ENCODE data around the gene POLRMT.

The POLRMT gene

DNA sequence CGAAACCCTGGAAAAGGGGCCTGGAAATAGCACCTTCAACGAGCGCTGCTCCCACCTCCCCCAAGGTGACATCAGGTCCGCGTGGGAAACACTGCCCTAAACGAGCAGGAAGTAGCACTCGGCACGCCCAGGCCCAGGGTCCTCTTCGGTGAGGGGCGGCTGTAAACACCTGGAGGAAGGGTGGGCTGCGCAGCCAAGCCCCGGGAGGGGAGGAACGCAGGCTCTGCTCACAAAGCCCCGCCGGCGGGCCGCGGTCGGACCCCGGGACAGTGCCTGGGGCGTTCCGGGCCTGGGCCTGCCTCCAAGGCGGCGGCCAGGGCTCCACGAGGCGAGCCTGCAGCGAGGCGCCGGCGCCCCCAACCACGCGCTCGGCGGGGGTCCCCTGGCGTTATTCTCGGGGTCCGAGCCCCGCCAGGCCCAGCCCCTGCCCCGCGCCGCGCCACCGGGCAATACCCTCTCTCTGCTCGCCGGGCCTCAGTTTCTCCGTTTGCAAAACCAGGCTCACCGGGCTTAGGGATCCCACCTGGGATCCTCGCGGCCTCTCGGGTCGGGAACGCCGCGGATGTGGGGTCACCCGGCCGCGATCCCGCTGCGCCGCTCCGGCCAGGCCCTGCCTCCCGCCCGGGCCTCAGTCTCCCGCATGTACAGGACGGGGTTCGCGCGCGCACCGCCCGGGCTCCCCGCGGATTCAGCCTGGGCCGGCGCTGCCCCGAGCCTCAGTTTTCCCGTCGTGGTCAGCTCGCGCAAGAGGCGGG, 29.0 kb upstream of the POLRMT start (continued):
- no peak for TF ChIP-seq ZNF785 (tag by site-specific recombination; IDR thresholded peaks at IDR 0.05)
- TF ChIP-seq ZNF23 (tag by site-specific recombination; IDR thresholded peaks at IDR 0.05; ENCODE audit: borderline replicate concordance), result no peak
- no peak for TF ChIP-seq ZFP69B (tag by site-specific recombination; IDR thresholded peaks at IDR 0.05)
- no peak for TF ChIP-seq TRIM28 (IDR thresholded peaks at IDR 0.05; ENCODE audit: borderline replicate concordance, low read length)
- TF ChIP-seq, protein P1, sequence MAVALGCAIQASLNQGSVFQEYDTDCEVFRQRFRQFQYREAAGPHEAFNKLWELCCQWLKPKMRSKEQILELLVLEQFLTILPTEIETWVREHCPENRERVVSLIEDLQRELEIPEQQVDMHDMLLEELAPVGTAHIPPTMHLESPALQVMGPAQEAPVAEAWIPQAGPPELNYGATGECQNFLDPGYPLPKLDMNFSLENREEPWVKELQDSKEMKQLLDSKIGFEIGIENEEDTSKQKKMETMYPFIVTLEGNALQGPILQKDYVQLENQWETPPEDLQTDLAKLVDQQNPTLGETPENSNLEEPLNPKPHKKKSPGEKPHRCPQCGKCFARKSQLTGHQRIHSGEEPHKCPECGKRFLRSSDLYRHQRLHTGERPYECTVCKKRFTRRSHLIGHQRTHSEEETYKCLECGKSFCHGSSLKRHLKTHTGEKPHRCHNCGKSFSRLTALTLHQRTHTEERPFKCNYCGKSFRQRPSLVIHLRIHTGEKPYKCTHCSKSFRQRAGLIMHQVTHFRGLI (tag by site-specific recombination; IDR thresholded peaks at IDR 0.05), result no peak
- TF ChIP-seq, protein P2, sequence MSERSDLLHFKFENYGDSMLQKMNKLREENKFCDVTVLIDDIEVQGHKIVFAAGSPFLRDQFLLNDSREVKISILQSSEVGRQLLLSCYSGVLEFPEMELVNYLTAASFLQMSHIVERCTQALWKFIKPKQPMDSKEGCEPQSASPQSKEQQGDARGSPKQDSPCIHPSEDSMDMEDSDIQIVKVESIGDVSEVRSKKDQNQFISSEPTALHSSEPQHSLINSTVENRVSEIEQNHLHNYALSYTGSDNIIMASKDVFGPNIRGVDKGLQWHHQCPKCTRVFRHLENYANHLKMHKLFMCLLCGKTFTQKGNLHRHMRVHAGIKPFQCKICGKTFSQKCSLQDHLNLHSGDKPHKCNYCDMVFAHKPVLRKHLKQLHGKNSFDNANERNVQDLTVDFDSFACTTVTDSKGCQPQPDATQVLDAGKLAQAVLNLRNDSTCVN (tag by site-specific recombination; optimal IDR thresholded peaks at IDR 0.05), result peak; percentile 65
- peak; percentile 43; the same call in 1 of the 2 replicates for TF ChIP-seq ZNF76 (tag by site-specific recombination; IDR thresholded peaks at IDR 0.05; ENCODE audit: borderline replicate concordance, low read depth)
- no peak for TF ChIP-seq ZNF292 (tag by site-specific recombination; IDR thresholded peaks at IDR 0.05; ENCODE audit: borderline replicate concordance, low read depth)
- no peak for TF ChIP-seq TCF7L2 (IDR thresholded peaks at IDR 0.05; ENCODE audit: borderline replicate concordance, low read depth, low read length)
- TF ChIP-seq, protein P3, sequence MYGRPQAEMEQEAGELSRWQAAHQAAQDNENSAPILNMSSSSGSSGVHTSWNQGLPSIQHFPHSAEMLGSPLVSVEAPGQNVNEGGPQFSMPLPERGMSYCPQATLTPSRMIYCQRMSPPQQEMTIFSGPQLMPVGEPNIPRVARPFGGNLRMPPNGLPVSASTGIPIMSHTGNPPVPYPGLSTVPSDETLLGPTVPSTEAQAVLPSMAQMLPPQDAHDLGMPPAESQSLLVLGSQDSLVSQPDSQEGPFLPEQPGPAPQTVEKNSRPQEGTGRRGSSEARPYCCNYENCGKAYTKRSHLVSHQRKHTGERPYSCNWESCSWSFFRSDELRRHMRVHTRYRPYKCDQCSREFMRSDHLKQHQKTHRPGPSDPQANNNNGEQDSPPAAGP (tag by site-specific recombination; IDR thresholded peaks at IDR 0.05), result no peak
- no peak for TF ChIP-seq SETDB1 (IDR thresholded peaks at IDR 0.05; ENCODE audit: insufficient read length, low read length)
- peak; percentile 46; the same call in 1 of the 2 replicates for TF ChIP-seq KLF1 (tag by site-specific recombination; IDR thresholded peaks at IDR 0.05)
- no peak for TF ChIP-seq ZNF324 (tag by site-specific recombination; IDR thresholded peaks at IDR 0.05)
- TF ChIP-seq, protein P4, sequence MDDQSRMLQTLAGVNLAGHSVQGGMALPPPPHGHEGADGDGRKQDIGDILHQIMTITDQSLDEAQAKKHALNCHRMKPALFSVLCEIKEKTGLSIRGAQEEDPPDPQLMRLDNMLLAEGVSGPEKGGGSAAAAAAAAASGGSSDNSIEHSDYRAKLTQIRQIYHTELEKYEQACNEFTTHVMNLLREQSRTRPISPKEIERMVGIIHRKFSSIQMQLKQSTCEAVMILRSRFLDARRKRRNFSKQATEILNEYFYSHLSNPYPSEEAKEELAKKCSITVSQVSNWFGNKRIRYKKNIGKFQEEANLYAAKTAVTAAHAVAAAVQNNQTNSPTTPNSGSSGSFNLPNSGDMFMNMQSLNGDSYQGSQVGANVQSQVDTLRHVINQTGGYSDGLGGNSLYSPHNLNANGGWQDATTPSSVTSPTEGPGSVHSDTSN (CRISPR knock-in tag; IDR thresholded peaks at IDR 0.05), result no peak
- TF ChIP-seq, protein P5, sequence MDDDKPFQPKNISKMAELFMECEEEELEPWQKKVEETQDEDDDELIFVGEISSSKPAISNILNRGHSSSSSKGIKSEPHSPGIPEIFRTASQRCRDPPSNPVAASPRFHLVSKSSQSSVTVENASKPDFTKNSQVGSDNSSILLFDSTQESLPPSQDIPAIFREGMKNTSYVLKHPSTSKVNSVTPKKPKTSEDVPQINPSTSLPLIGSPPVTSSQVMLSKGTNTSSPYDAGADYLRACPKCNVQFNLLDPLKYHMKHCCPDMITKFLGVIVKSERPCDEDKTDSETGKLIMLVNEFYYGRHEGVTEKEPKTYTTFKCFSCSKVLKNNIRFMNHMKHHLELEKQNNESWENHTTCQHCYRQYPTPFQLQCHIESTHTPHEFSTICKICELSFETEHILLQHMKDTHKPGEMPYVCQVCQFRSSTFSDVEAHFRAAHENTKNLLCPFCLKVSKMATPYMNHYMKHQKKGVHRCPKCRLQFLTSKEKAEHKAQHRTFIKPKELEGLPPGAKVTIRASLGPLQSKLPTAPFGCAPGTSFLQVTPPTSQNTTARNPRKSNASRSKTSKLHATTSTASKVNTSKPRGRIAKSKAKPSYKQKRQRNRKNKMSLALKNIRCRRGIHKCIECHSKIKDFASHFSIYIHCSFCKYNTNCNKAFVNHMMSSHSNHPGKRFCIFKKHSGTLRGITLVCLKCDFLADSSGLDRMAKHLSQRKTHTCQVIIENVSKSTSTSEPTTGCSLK (tag by site-specific recombination; IDR thresholded peaks at IDR 0.05), result no peak
- TF ChIP-seq, protein P6, sequence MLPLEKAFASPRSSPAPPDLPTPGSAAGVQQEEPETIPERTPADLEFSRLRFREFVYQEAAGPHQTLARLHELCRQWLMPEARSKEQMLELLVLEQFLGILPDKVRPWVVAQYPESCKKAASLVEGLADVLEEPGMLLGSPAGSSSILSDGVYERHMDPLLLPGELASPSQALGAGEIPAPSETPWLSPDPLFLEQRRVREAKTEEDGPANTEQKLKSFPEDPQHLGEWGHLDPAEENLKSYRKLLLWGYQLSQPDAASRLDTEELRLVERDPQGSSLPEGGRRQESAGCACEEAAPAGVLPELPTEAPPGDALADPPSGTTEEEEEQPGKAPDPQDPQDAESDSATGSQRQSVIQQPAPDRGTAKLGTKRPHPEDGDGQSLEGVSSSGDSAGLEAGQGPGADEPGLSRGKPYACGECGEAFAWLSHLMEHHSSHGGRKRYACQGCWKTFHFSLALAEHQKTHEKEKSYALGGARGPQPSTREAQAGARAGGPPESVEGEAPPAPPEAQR (tag by site-specific recombination; IDR thresholded peaks at IDR 0.05), result no peak
- TF ChIP-seq ZNF423 (tag by site-specific recombination; IDR thresholded peaks at IDR 0.05), result no peak
- peak; percentile 38; the same call in 1 of the 2 replicates for TF ChIP-seq GLIS1 (tag by site-specific recombination; IDR thresholded peaks at IDR 0.05)
- 0 out of 2 replicates have a peak, but pooled peaks have one; percentile 14 for TF ChIP-seq BCL11B (tag by site-specific recombination; IDR thresholded peaks at IDR 0.05; ENCODE audit: low read depth)
- peak; percentile 58 for TF ChIP-seq EGR2 (tag by site-specific recombination; IDR thresholded peaks at IDR 0.05; ENCODE audit: low read depth)
- no peak for TF ChIP-seq ZNF350 (tag by site-specific recombination; IDR thresholded peaks at IDR 0.05)
- TF ChIP-seq, protein P7, sequence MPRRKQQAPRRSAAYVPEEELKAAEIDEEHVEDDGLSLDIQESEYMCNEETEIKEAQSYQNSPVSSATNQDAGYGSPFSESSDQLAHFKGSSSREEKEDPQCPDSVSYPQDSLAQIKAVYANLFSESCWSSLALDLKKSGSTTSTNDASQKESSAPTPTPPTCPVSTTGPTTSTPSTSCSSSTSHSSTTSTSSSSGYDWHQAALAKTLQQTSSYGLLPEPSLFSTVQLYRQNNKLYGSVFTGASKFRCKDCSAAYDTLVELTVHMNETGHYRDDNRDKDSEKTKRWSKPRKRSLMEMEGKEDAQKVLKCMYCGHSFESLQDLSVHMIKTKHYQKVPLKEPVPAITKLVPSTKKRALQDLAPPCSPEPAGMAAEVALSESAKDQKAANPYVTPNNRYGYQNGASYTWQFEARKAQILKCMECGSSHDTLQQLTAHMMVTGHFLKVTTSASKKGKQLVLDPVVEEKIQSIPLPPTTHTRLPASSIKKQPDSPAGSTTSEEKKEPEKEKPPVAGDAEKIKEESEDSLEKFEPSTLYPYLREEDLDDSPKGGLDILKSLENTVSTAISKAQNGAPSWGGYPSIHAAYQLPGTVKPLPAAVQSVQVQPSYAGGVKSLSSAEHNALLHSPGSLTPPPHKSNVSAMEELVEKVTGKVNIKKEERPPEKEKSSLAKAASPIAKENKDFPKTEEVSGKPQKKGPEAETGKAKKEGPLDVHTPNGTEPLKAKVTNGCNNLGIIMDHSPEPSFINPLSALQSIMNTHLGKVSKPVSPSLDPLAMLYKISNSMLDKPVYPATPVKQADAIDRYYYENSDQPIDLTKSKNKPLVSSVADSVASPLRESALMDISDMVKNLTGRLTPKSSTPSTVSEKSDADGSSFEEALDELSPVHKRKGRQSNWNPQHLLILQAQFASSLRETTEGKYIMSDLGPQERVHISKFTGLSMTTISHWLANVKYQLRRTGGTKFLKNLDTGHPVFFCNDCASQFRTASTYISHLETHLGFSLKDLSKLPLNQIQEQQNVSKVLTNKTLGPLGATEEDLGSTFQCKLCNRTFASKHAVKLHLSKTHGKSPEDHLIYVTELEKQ (tag by site-specific recombination; IDR thresholded peaks at IDR 0.05; ENCODE audit: borderline replicate concordance), result no peak
